PFSK-1 (cell line): ENCODE measurements around the gene CERS6.

ENCODE experiments used
- FOXP2 ChIP-seq: optimal IDR thresholded peaks from 2 replicates; pipeline ENCODE3; 2011; ENCODE audit warnings: borderline replicate concordance, control low read depth, inconsistent platforms; ENCODE audit not compliant: insufficient read depth; ENCODE audit errors: extremely low read length, extremely low read depth
- POLR2AphosphoS5 ChIP-seq: IDR thresholded peaks from 2 replicates; pipeline ENCODE4 v1.6.1; 2012; ENCODE audit warnings: low read depth, mild to moderate bottlenecking, control low read depth, low read length, moderate library complexity
- REST ChIP-seq, 2 experiments: IDR thresholded peaks; 2 replicates each; pipeline versions ENCODE4 v1.6.1 to v1.8.0; 2011 to 2012; ENCODE audit warnings: low read depth in 2 of 2, low read length in 2 of 2, control low read depth in 1 of 2, inconsistent platforms in 1 of 2, mild to moderate bottlenecking in 1 of 2, moderate library complexity in 1 of 2; ENCODE audit not compliant: insufficient read depth in 1 of 2
- SIN3A ChIP-seq: IDR thresholded peaks from 2 replicates; pipeline ENCODE4 v1.6.1; 2012; ENCODE audit warnings: mild to moderate bottlenecking, low read length, moderate library complexity, borderline replicate concordance; ENCODE audit not compliant: insufficient read depth
- TAF1 ChIP-seq: IDR thresholded peaks from 2 replicates; pipeline ENCODE4 v1.6.1; 2012; ENCODE audit warnings: low read length, control low read depth, borderline replicate concordance; ENCODE audit not compliant: insufficient read depth

Gene CERS6

DNA sequence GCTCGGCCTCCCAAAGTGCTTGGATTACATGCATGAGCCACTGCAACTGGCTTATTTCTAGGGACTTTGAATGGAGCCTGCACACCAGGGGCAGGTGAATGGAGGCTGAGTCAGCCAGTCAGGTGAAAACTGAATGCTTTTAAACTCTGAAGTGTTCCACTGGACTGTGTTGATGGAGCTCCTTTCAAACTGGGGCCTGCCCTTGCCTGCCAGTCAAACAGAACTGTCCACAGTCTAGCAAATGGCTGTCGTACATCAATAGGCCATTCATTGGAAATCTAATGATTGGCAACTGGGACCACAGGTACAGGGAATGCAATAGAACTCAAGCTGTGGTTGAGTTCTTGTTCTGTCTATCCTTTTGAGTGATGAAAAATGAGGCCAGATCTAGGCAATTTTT, 345.4 kb downstream of the CERS6 start:
- TF ChIP-seq FOXP2: no peak
- no peak for TF ChIP-seq SIN3A
- no peak for TF ChIP-seq TAF1
- TF ChIP-seq POLR2AphosphoS5: no peak
- TF ChIP-seq REST (IDR thresholded peaks at IDR 0.05; ENCODE audit: insufficient read depth in 1 of 2, low read depth in 2 of 2, low read length in 2 of 2): no peak

DNA sequence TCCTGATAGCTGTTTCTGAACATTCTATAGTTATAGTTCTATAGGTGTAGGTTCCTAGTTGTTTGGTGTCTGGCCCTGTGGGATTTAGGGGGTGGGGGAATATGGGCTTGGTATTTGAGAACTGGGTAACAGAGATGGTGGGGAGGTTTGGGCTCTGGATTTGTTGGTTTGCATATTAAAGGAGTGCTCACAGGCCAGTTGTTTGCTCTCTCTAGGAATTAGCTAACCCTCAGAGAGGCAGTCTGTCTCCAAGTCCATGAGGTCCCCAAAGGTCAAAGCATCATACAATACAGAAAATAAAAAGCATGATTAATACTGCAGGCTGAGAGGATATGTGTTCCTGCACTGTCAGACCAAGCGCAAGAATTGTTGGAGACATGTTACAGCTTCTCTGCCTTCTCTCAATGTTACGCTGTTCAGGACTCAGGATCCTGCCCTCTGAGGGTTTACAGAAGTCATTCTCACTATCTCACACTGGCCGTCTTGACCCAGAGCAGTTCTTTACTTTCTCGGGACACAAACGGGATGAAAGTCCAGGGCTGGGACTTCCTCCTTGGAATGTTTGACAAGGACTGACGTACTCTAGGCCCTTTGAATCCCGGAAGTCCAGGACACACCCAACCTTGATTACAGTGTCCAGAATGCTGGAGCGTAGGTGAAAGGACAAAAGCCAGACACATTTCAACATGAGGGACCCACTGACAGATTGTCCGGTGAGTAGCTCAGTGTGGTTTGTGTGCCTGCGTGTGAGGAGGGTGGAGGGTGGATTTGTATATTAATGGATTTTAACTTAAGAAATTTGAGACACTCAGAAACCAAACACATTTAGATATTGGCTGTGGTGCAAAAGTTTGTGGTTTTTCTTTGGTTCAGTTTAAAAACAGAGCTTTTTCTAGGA, 346.1 kb downstream of the CERS6 start, which contains the start of gene NOSTRIN:
Gene NOSTRIN (plus strand): TSS at position 677 of the 898 bp plus-strand sequence. CDS start 10 bp downstream, at position 687.
- TF ChIP-seq TAF1 (no peak), REST (IDR thresholded peaks at IDR 0.05; ENCODE audit: insufficient read depth in 1 of 2, low read depth in 2 of 2, low read length in 2 of 2) (no peak), POLR2AphosphoS5 (no peak), SIN3A (no peak), FOXP2 (no peak)

DNA sequence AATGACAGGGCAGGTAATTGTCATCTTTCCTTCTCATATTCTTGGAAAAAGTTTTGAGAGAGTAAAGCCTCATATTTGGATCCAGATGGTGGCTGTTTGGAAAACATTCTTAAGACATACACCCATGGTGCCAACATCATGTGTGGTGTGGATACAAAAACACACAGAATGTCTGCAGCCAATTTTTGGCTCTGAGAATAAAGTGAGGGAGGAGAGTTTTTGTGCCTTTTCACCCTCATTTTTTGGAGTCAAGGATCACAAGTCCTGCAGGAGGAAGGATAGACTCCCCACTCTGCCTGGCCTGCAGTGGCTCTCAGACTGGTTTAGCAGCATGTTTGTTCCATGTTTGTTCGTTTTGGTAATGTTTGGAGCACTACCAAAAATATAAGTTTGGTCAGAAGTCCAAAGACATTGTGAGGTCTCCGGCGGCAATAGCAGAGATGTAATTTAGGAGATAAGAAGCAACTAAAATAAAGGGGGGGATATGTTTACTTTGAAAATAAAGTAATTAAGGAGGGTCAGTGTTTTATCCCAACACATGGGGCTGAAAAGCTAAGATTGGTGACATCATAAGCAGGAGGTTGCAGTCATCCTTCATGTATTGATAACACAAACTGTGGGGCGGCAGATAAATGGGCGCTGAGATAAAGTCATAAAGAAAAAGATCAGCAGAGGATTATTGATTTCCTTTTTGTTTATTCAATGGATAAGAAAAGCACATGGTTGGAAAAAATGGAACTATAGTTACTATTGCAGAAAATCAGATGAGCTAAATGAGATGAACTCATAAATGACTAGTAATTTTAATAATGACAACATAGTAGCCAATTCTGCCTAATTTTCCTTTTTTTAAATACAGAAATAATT, 347.0 kb downstream of the CERS6 start:
- TF ChIP-seq FOXP2 (no peak), SIN3A (no peak), TAF1 (no peak), POLR2AphosphoS5 (no peak), REST (IDR thresholded peaks at IDR 0.05; ENCODE audit: insufficient read depth in 1 of 2, low read depth in 2 of 2, low read length in 2 of 2) (no peak)

DNA sequence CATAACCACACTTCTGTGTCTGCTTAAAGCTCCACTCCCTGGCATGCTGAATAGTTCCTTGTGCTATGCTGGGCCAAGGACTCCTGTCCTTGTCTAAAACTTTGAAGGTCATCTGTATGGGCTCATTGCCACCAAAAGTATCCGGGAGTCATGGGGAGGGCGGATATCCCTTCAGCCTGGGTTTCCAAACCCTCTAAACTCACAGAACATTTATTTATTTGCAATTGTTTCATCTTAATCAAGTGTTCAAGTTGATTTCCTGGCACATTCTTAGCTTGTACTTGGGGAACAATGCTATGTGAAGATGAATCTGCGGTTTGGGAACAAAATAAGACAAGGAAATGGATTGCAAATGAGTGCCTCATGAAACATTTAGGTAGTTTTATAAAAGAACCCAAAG, 348.1 kb downstream of the CERS6 start:
- TF ChIP-seq POLR2AphosphoS5: no peak

DNA sequence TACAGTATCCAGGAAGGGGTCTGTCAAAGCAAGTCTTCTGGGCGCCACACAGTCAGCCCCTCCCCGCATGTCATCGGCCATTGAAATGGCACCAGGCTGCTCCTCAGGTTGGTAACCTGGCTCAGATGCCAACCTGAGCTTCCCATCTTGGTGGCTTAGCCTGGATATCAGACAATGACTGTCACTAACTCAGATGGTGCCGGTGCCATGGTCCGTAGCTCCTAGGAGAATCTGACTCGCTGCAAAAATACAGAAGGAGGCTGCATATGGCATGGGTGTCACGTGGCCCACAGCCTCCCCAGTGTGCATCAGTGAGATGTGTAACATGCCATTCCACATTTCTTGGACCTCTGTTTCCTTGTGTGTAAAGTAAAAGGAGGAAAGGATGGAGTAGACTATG, 349.5 kb downstream of the CERS6 start:
- no peak for TF ChIP-seq SIN3A

- TF ChIP-seq FOXP2 (no peak), SIN3A (no peak), REST (IDR thresholded peaks at IDR 0.05; ENCODE audit: insufficient read depth in 1 of 2, low read depth in 2 of 2, low read length in 2 of 2) (no peak), POLR2AphosphoS5 (no peak)
Observed at GRCh38 chr2:168809537-168809936, 353.5 kb downstream of the CERS6 start.
